K562 (cell line): Measurements from ENCODE around the gene GRAMD2A. TPM values are rescaled to one million over a fixed set of nuclear protein-coding genes. Genes with fewer than 3 reads are reported as not detected.

Experiments used
- ATAC-seq: fragments of 200-7000 bp; cut with Tn5 transposase; 3 replicates; pipeline ENCODE4 v1.9.1; 2020; ENCODE audit warnings: moderate library complexity
- BruUV-seq: library from RNA; stranded (reverse); fragments of 400-500 nt; replicated peaks from 2 replicates; lab custom pipeline; 2021; lab: Mats Ljungman, UMichigan
- CTCF ChIA-PET: fragments of 300-600 bp; formaldehyde crosslinking; extraction: SDS; loops from one replicate; lab custom pipeline; 2021; ENCODE audit warnings: low intra/inter-chr PET ratio; lab: Yijun Ruan, JAX
- POLR2A ChIA-PET: fragments of 300-600, 350-650 bp; sonication (Branson Sonifier 250); formaldehyde crosslinking; extraction: SDS; loops from one replicate; lab custom pipeline; 2021; ENCODE audit warnings: antibody characterized with exemption, inconsistent platforms; lab: Yijun Ruan, JAX
- DNase-seq, 4 experiments: peaks; one replicate each; pipeline versions ENCODE4 v3.0.0 to v3.0.0-alpha.2; 2011 to 2018; ENCODE audit warnings: low spot score in 3 of 4, mixed read lengths in 3 of 4; ENCODE audit errors: extremely low read depth in 1 of 4
- FAIRE-seq: peaks from 2 replicates; lab custom pipeline; 2011; peaks lifted over from hg19 to GRCh38; lab: Jason Lieb, UNC
- H2AFZ ChIP-seq: 2 replicates; pipeline ENCODE4 v1.6.0; 2011; ENCODE audit warnings: low read depth, low read length, control low read depth, inconsistent platforms
- H3K27ac ChIP-seq: fragments of 200-600 bp; 3 replicates; pipeline ENCODE4 v1.8.0; 2011; ENCODE audit warnings: low read depth, mild to moderate bottlenecking, control low read depth, inconsistent platforms, low read length, moderate library complexity, mixed read lengths; ENCODE audit errors: extremely low read depth
- H3K27me3 ChIP-seq, 2 experiments: fragments of 300-600 bp in 1 of 2; 2 replicates in 1 of 2; 3 replicates in 1 of 2; pipeline versions ENCODE4 v1.6.0 to v1.8.0; 2011; ENCODE audit warnings: inconsistent platforms in 2 of 2, low read length in 2 of 2, mild to moderate bottlenecking in 1 of 2, mixed read lengths in 1 of 2, moderate library complexity in 1 of 2; ENCODE audit not compliant: control insufficient read depth in 2 of 2, insufficient read depth in 2 of 2
- H3K36me3 ChIP-seq: fragments of 300-600 bp; 3 replicates; pipeline ENCODE4 v1.8.0; 2011; ENCODE audit warnings: mild to moderate bottlenecking, low read length, inconsistent platforms; ENCODE audit not compliant: control insufficient read depth, insufficient read depth
- H3K4me1 ChIP-seq, 2 experiments: fragments of 200-600 bp in 1 of 2; replicated peaks in 1 of 2; 2 replicates in 1 of 2; 3 replicates in 1 of 2; pipeline versions ENCODE4 v1.5.1 to v1.8.0; 2011; ENCODE audit warnings: inconsistent platforms in 2 of 2, low read length in 2 of 2, mild to moderate bottlenecking in 1 of 2, mixed read lengths in 1 of 2, moderate library complexity in 1 of 2; ENCODE audit not compliant: control insufficient read depth in 2 of 2, insufficient read depth in 2 of 2
- H3K4me2 ChIP-seq: 2 replicates; pipeline ENCODE4 v1.6.1; 2011; ENCODE audit warnings: low read length, control low read depth, inconsistent platforms, mixed read lengths; ENCODE audit not compliant: insufficient read depth
- H3K4me3 ChIP-seq: fragments of 200-600 bp; sonication (generic), shearing (Covaris generic); 2 replicates; pipeline ENCODE4 v1.5.1; 2016; ENCODE audit warnings: control low read depth, inconsistent platforms
- H3K79me2 ChIP-seq: fragments of 200-600 bp; 3 replicates; pipeline ENCODE4 v1.8.0; 2011; ENCODE audit warnings: low read length, inconsistent platforms; ENCODE audit not compliant: control insufficient read depth, insufficient read depth
- H3K9ac ChIP-seq, 2 experiments: 2 replicates each; pipeline versions ENCODE4 v1.6.0 to v1.6.1; 2011; ENCODE audit warnings: low read depth in 2 of 2, low read length in 2 of 2, control low read depth in 1 of 2, inconsistent platforms in 1 of 2, mild to moderate bottlenecking in 1 of 2, mixed read lengths in 1 of 2; ENCODE audit not compliant: insufficient read depth in 1 of 2
- H3K9me1 ChIP-seq: one replicate; pipeline ENCODE4 v1.6.0; 2011; ENCODE audit warnings: inconsistent platforms, mild to moderate bottlenecking, low read length, moderate library complexity; ENCODE audit not compliant: control insufficient read depth, insufficient read depth
- H3K9me3 ChIP-seq: replicated peaks from 2 replicates; pipeline ENCODE4 v1.5.1; 2011; ENCODE audit warnings: low read depth, low read length, inconsistent platforms; ENCODE audit not compliant: control insufficient read depth, insufficient read depth
- H4K20me1 ChIP-seq: replicated peaks from 2 replicates; pipeline ENCODE4 v1.6.1; 2011; ENCODE audit warnings: low read length, inconsistent platforms, mixed read lengths; ENCODE audit not compliant: control insufficient read depth, insufficient read depth
- CBX5 ChIP-seq: IDR thresholded peaks from 2 replicates; pipeline ENCODE4 v1.6.1; 2014; ENCODE audit warnings: low read depth, borderline replicate concordance
- KAT7 ChIP-seq: sonication (generic); formaldehyde crosslinking; IDR thresholded peaks from 2 replicates; pipeline ENCODE4 v1.8.0; 2022; ENCODE audit warnings: missing genetic modification reagents, mild to moderate bottlenecking, borderline replicate concordance
- NONO ChIP-seq, 2 experiments: fragments of 200-400 bp in 1 of 2; fragments of 450-650 bp in 1 of 2; formaldehyde crosslinking in 1 of 2; IDR thresholded peaks; 2 replicates each; pipeline ENCODE4 v1.6.1; 2017; ENCODE audit warnings: low read depth in 2 of 2, mild to moderate bottlenecking in 2 of 2, moderate library complexity in 2 of 2, low read length in 1 of 2
- PKNOX1 ChIP-seq: fragments of 450-650 bp; IDR thresholded peaks from 2 replicates; pipeline ENCODE4 v1.6.1; 2016
- SNIP1 ChIP-seq: fragments of 450-650 bp; IDR thresholded peaks from 2 replicates; pipeline ENCODE4 v1.7.1; 2017; ENCODE audit warnings: low read depth, mild to moderate bottlenecking
- ZNF175 ChIP-seq: fragments of 200-800 bp; sonication (Bioruptor generic); IDR thresholded peaks from 2 replicates; pipeline ENCODE4 v1.6.1; 2016; ENCODE audit warnings: low read depth, mild to moderate bottlenecking, missing genetic modification characterization, missing compliant biosample characterization
- WGBS: fragments of 100-300 bp; shearing (Covaris generic); methylation state at CpG from one replicate; pipeline ENCODE4 v1.1.6; 2016; ENCODE audit warnings: low coverage, mixed read lengths; ENCODE audit not compliant: insufficient coverage; ENCODE audit errors: missing lambda C conversion rate; 5-methylcytosine and 5-hydroxymethylcytosine counted together
- in situ Hi-C: fragments of 300-500 bp; cut with MboI; formaldehyde crosslinking; loops from 4 replicates; pipeline ENCODE4 v1.15.0; 2018; ENCODE audit warnings: inconsistent platforms, mixed read lengths
- intact Hi-C: fragments of 100-400 bp; cut with micrococcal nuclease; formaldehyde crosslinking; loops from 2 replicates; pipeline ENCODE4 v1.14.2; 2022
- polyA plus RNA-seq, 8 experiments: library from polyadenylated mRNA; depleted of rRNA in 4 of 8; stranded (reverse) in 5 of 8; unstranded in 3 of 8; fragments of >200 nt; fragmentation: Nextera tagmentation in 2 of 8; fragmentation: Illumina TruSeq in 1 of 8; extraction: Ambion mirVana in 2 of 8; extraction: Trizol in 1 of 8; gene quantifications; 2 replicates each; pipeline versions ENCODE4 v1.2.1 to v1.2.3, GENCODE V29; 2011 to 2014; ENCODE audit warnings: inconsistent platforms in 1 of 8, missing spikeins in 1 of 8
- total RNA-seq, 7 experiments: library from RNA; depleted of rRNA in 6 of 7; stranded (reverse); fragments of >200 nt in 6 of 7; fragmentation: Illumina TruSeq in 2 of 7; extraction: Trizol in 2 of 7; gene quantifications; 2 replicates each; pipeline versions ENCODE4 v1.2.1 to v1.2.3, GENCODE V29; 2011 to 2021; ENCODE audit warnings: low replicate concordance in 1 of 7
- TF ChIP-seq, protein P1 (sequence below): fragments of 250-450 bp; sonication (Bioruptor Pico); IDR thresholded peaks from 2 replicates; pipeline ENCODE4 v1.4.0; 2020; ENCODE audit warnings: mild to moderate bottlenecking
- TF ChIP-seq, protein P2 (sequence below), 2 experiments: fragments of 200-800 bp in 1 of 2; sonication (Bioruptor generic) in 1 of 2; sonication (generic) in 1 of 2; formaldehyde crosslinking in 1 of 2; IDR thresholded peaks in 1 of 2; conservative IDR thresholded peaks in 1 of 2; 2 replicates each; pipeline versions ENCODE4 v1.5.0 to v1.6.1; 2016 to 2020; ENCODE audit warnings: missing compliant biosample characterization in 1 of 2, missing genetic modification characterization in 1 of 2, missing genetic modification reagents in 1 of 2
- TF ChIP-seq, protein P3 (sequence below): fragments of 450-650 bp; formaldehyde crosslinking; IDR thresholded peaks from 2 replicates; pipeline ENCODE4 v1.4.0; 2020; ENCODE audit warnings: mild to moderate bottlenecking
- TF ChIP-seq, protein P4 (sequence below): fragments of 200-800 bp; sonication (Bioruptor generic); IDR thresholded peaks from 2 replicates; pipeline ENCODE4 v1.6.1; 2016; ENCODE audit warnings: missing genetic modification characterization, missing compliant biosample characterization

GRAMD2A gene
- total and polyA plus RNA-seq, 9 of the 15 experiments (the other 6 are each of a cell fraction or from before 2014, with no cell fraction given) = 0.08 to 0.22 TPM; not detected in 7

GRCh38 chr15:72242775-72243370 is 45.3 kb upstream of the GRAMD2A start:
- Histone ChIP-seq H3K4me2 (no peak overlapping the region), H3K4me1 (peaks cover 0 to 7% of the 10 kb centered on the region in 2 experiments; a peak in 4 of 5 replicates), H3K9ac (no peak overlapping the region), H3K36me3 (peaks cover 59% of the 10 kb centered on the region), H3K9me1 (no peaks in the 10 kb centered on the region), H3K4me3 (no peak overlapping the region), H2AFZ (no peak overlapping the region), H3K27ac (no peak overlapping the region), H3K79me2 (no peaks in the 10 kb centered on the region), H4K20me1 (no peaks in the 10 kb centered on the region; the same call in 1 of the 2 replicates), H3K9me3 (no peaks in the 10 kb centered on the region), H3K27me3 (no peaks in the 10 kb centered on the region)
- peak; percentile 44 for FAIRE-seq
- intact Hi-C loops (no loop called here), in situ Hi-C loops (no loop called here)
- POLR2A ChIA-PET = no interaction called here
- no peak for DNase-seq
- CTCF ChIA-PET = no interaction called here
- no TSS peak for BruUV-seq
- ATAC-seq = no peak
- 52% methylated on average over 2 of the region's 2 CpGs for whole genome bisulfite sequencing
- no peak for TF ChIP-seq KAT7
- TF ChIP-seq, protein P1, sequence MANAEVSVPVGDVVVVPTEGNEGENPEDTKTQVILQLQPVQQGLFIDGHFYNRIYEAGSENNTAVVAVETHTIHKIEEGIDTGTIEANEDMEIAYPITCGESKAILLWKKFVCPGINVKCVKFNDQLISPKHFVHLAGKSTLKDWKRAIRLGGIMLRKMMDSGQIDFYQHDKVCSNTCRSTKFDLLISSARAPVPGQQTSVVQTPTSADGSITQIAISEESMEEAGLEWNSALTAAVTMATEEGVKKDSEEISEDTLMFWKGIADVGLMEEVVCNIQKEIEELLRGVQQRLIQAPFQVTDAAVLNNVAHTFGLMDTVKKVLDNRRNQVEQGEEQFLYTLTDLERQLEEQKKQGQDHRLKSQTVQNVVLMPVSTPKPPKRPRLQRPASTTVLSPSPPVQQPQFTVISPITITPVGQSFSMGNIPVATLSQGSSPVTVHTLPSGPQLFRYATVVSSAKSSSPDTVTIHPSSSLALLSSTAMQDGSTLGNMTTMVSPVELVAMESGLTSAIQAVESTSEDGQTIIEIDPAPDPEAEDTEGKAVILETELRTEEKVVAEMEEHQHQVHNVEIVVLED (CRISPR knock-in tag) = no peak
- no peak for TF ChIP-seq ZNF175 (CRISPR knock-in tag)
- TF ChIP-seq PKNOX1 = no peak
- TF ChIP-seq, protein P2, sequence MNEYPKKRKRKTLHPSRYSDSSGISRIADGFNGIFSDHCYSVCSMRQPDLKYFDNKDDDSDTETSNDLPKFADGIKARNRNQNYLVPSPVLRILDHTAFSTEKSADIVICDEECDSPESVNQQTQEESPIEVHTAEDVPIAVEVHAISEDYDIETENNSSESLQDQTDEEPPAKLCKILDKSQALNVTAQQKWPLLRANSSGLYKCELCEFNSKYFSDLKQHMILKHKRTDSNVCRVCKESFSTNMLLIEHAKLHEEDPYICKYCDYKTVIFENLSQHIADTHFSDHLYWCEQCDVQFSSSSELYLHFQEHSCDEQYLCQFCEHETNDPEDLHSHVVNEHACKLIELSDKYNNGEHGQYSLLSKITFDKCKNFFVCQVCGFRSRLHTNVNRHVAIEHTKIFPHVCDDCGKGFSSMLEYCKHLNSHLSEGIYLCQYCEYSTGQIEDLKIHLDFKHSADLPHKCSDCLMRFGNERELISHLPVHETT (CRISPR knock-in tag; conservative IDR thresholded peaks at IDR 0.05 in 1 of 2, IDR thresholded peaks at IDR 0.05 in 1 of 2) = no peak
- TF ChIP-seq, protein P3, sequence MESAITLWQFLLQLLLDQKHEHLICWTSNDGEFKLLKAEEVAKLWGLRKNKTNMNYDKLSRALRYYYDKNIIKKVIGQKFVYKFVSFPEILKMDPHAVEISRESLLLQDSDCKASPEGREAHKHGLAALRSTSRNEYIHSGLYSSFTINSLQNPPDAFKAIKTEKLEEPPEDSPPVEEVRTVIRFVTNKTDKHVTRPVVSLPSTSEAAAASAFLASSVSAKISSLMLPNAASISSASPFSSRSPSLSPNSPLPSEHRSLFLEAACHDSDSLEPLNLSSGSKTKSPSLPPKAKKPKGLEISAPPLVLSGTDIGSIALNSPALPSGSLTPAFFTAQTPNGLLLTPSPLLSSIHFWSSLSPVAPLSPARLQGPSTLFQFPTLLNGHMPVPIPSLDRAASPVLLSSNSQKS = no peak
- TF ChIP-seq SNIP1 = no peak
- TF ChIP-seq NONO (IDR thresholded peaks at IDR 0.05; ENCODE audit: low read depth in 2 of 2, low read length in 1 of 2) = no peak
- no peak for TF ChIP-seq CBX5
- TF ChIP-seq, protein P4, sequence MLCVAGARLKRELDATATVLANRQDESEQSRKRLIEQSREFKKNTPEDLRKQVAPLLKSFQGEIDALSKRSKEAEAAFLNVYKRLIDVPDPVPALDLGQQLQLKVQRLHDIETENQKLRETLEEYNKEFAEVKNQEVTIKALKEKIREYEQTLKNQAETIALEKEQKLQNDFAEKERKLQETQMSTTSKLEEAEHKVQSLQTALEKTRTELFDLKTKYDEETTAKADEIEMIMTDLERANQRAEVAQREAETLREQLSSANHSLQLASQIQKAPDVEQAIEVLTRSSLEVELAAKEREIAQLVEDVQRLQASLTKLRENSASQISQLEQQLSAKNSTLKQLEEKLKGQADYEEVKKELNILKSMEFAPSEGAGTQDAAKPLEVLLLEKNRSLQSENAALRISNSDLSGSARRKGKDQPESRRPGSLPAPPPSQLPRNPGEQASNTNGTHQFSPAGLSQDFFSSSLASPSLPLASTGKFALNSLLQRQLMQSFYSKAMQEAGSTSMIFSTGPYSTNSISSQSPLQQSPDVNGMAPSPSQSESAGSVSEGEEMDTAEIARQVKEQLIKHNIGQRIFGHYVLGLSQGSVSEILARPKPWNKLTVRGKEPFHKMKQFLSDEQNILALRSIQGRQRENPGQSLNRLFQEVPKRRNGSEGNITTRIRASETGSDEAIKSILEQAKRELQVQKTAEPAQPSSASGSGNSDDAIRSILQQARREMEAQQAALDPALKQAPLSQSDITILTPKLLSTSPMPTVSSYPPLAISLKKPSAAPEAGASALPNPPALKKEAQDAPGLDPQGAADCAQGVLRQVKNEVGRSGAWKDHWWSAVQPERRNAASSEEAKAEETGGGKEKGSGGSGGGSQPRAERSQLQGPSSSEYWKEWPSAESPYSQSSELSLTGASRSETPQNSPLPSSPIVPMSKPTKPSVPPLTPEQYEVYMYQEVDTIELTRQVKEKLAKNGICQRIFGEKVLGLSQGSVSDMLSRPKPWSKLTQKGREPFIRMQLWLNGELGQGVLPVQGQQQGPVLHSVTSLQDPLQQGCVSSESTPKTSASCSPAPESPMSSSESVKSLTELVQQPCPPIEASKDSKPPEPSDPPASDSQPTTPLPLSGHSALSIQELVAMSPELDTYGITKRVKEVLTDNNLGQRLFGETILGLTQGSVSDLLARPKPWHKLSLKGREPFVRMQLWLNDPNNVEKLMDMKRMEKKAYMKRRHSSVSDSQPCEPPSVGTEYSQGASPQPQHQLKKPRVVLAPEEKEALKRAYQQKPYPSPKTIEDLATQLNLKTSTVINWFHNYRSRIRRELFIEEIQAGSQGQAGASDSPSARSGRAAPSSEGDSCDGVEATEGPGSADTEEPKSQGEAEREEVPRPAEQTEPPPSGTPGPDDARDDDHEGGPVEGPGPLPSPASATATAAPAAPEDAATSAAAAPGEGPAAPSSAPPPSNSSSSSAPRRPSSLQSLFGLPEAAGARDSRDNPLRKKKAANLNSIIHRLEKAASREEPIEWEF (CRISPR knock-in tag) = no peak
